ENCODE data around the gene RIMS4. TPM values are rescaled to one million over a fixed set of nuclear protein-coding genes. Genes with fewer than 3 reads are reported as not detected.

RIMS4 gene
- total and polyA plus RNA-seq, 4 donors = not detected

GRCh38 chr20:44758247-44759101 is 51.9 kb downstream of the RIMS4 start:
- DNase-seq (ENCODE audit: low spot score) = no peak
- H3K27ac ChIP-seq (ENCODE audit: low read depth in 1 of 2, low read length in 2 of 2) = no peak overlapping the region
- H3K4me3 ChIP-seq (ENCODE audit: low read depth in 1 of 3, low read length in 3 of 3) = no peak overlapping the region
- no peaks in the 10 kb centered on the region for H3K9me3 ChIP-seq (ENCODE audit: control insufficient read depth in 4 of 4, low read length in 3 of 4)
- peaks cover 0 to 3% (median 0%) of the 10 kb centered on the region in 4 donors for H3K27me3 ChIP-seq (ENCODE audit: control insufficient read depth in 4 of 4, insufficient read depth in 4 of 4, low read length in 3 of 4)
- H3K36me3 ChIP-seq (ENCODE audit: control insufficient read depth in 4 of 4, insufficient read depth in 3 of 4, low read depth in 1 of 4, low read length in 3 of 4) = no peaks in the 10 kb centered on the region
- no peaks in the 10 kb centered on the region for H3K4me1 ChIP-seq (ENCODE audit: control insufficient read depth in 4 of 4, insufficient read depth in 4 of 4, low read length in 3 of 4)
- no peak overlapping the region for H3K9ac ChIP-seq (ENCODE audit: low read depth in 1 of 2, low read length in 2 of 2)
- WGBS = 59% methylated on average over 10 of the region's 10 CpGs
- TF ChIP-seq SP1 (IDR thresholded peaks at IDR 0.05) (no peak), ZBTB33 (IDR thresholded peaks at IDR 0.05) (no peak), EGR1 (IDR thresholded peaks at IDR 0.05; ENCODE audit: low read depth in 2 of 2) (no peak), GABPA (IDR thresholded peaks at IDR 0.05 in 1 of 2, conservative IDR thresholded peaks at IDR 0.05 in 1 of 2) (no peak), RAD21 (IDR thresholded peaks at IDR 0.05) (no peak)

GRCh38 chr20:44756956-44757355 is 53.4 kb downstream of the RIMS4 start:
- WGBS = 96% methylated on average over 5 of the region's 5 CpGs

GRCh38 chr20:44756011-44756688 is 54.2 kb downstream of the RIMS4 start:
- DNase-seq (ENCODE audit: low spot score) = no peak
- no peak overlapping the region for H3K27ac ChIP-seq (ENCODE audit: low read depth in 1 of 2, low read length in 2 of 2)
- H3K36me3 ChIP-seq (ENCODE audit: control insufficient read depth in 4 of 4, insufficient read depth in 3 of 4, low read depth in 1 of 4, low read length in 3 of 4) = no peaks in the 10 kb centered on the region
- 90% methylated on average over 18 of the region's 18 CpGs for WGBS
- H3K9ac ChIP-seq (ENCODE audit: low read depth in 1 of 2, low read length in 2 of 2) = no peak overlapping the region
- no peak for TF ChIP-seq RXRA (IDR thresholded peaks at IDR 0.05)
- no peak for TF ChIP-seq FOXA1 (IDR thresholded peaks at IDR 0.05)
- TF ChIP-seq MAX (IDR thresholded peaks at IDR 0.05) = no peak
- TF ChIP-seq HNF4G (IDR thresholded peaks at IDR 0.05) = no peak
- no peak for TF ChIP-seq FOXA2 (IDR thresholded peaks at IDR 0.05)
- TF ChIP-seq JUND (IDR thresholded peaks at IDR 0.05) = no peak
- no peaks in the 10 kb centered on the region for H3K9me3 ChIP-seq (ENCODE audit: control insufficient read depth in 4 of 4, low read length in 3 of 4)
- peaks cover 0 to 3% (median 0%) of the 10 kb centered on the region in 4 donors for H3K27me3 ChIP-seq (ENCODE audit: control insufficient read depth in 4 of 4, insufficient read depth in 4 of 4, low read length in 3 of 4)
- H3K4me3 ChIP-seq (ENCODE audit: low read depth in 1 of 3, low read length in 3 of 3) = no peak overlapping the region
- no peaks in the 10 kb centered on the region for H3K4me1 ChIP-seq (ENCODE audit: control insufficient read depth in 4 of 4, insufficient read depth in 4 of 4, low read length in 3 of 4)

More at GRCh38 chr20:44756956-44757355, 53.4 kb downstream of the RIMS4 start:
- H3K9ac ChIP-seq (ENCODE audit: low read depth in 1 of 2, low read length in 2 of 2) = no peak overlapping the region
- no peak for DNase-seq (ENCODE audit: low spot score)
- H3K27ac ChIP-seq (ENCODE audit: low read depth in 1 of 2, low read length in 2 of 2) = no peak overlapping the region
- H3K4me3 ChIP-seq (ENCODE audit: low read depth in 1 of 3, low read length in 3 of 3) = no peak overlapping the region
- no peaks in the 10 kb centered on the region for H3K4me1 ChIP-seq (ENCODE audit: control insufficient read depth in 4 of 4, insufficient read depth in 4 of 4, low read length in 3 of 4)
- H3K9me3 ChIP-seq (ENCODE audit: control insufficient read depth in 4 of 4, low read length in 3 of 4) = no peaks in the 10 kb centered on the region
- no peaks in the 10 kb centered on the region for H3K36me3 ChIP-seq (ENCODE audit: control insufficient read depth in 4 of 4, insufficient read depth in 3 of 4, low read depth in 1 of 4, low read length in 3 of 4)
- TF ChIP-seq FOXA1 (IDR thresholded peaks at IDR 0.05) = no peak
- TF ChIP-seq TAF1 (conservative IDR thresholded peaks at IDR 0.05) = no peak
- TF ChIP-seq SP1 (IDR thresholded peaks at IDR 0.05) = no peak
- H3K27me3 ChIP-seq (ENCODE audit: control insufficient read depth in 4 of 4, insufficient read depth in 4 of 4, low read length in 3 of 4) = peaks cover 0 to 3% (median 0%) of the 10 kb centered on the region in 4 donors

Data from liver (tissue), 9 donors.